Prostate gland (tissue), 2 donors: ENCODE measurements around the gene EDN2.

Experiments
- CTCF ChIP-seq, 4 experiments: fragments of 200-600 bp in 2 of 4; fragments of 450-650 bp in 2 of 4; sonication (generic) in 2 of 4; IDR thresholded peaks; 1 replicate in 3 of 4; 2 replicates in 1 of 4; pipeline ENCODE4 v1.5.1; 2016 to 2019; ENCODE audit warnings: antibody characterized with exemption in 4 of 4, mild to moderate bottlenecking in 2 of 4, moderate library complexity in 2 of 4
- POLR2A ChIP-seq: fragments of 450-650 bp; IDR thresholded peaks from one replicate; pipeline ENCODE4 v1.6.1; 2016; ENCODE audit warnings: antibody characterized with exemption, mild to moderate bottlenecking
- POLR2AphosphoS5 ChIP-seq: sonication (generic); formaldehyde crosslinking; IDR thresholded peaks from one replicate; pipeline ENCODE4 v1.6.1; 2017; ENCODE audit warnings: antibody characterized with exemption

- TF ChIP-seq CTCF (IDR thresholded peaks at IDR 0.05) (no peak), POLR2A (no peak), POLR2AphosphoS5 (no peak)
Observed at GRCh38 chr1:41479000-41479807, 5.3 kb downstream of the EDN2 start.
